OCI-LY7 (cell line): ENCODE data around the gene JAK1.

Experiments
- EZH2phosphoT487 ChIP-seq: fragments of 200-600 bp; sonication (generic); IDR thresholded peaks from 2 replicates; pipeline ENCODE4 v1.6.1; 2018; ENCODE audit warnings: low read depth, borderline replicate concordance, mild to moderate bottlenecking, mixed run types, antibody characterized with exemption, low read length, moderate library complexity, mixed read lengths
- TF ChIP-seq, protein P1 (sequence below): fragments of 200-600 bp; sonication (generic); conservative IDR thresholded peaks from 2 replicates; pipeline ENCODE4 v1.5.1; 2014; ENCODE audit warnings: mild to moderate bottlenecking, antibody characterized with exemption, low read length, moderate library complexity, mixed read lengths

DNA sequence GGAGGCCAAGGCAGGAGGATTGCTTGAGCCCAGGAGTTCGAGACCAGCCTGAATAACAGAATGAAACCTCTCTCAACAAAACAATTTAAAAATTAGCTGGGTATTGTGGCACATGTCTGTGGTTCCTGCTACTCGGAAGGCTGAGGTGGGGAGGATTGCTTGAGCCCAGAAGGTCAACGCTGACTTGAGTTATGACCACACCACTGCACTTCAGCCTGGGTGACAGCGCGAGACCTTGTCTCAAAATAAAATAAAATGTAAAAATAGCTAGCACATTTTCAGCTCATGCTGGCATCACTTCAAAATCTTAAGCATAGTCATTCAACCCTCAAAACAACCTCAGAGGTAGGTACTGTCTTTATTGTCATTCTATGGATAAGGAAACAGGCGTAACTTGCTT is 6.4 kb downstream of the JAK1 start:
- TF ChIP-seq, protein P1, sequence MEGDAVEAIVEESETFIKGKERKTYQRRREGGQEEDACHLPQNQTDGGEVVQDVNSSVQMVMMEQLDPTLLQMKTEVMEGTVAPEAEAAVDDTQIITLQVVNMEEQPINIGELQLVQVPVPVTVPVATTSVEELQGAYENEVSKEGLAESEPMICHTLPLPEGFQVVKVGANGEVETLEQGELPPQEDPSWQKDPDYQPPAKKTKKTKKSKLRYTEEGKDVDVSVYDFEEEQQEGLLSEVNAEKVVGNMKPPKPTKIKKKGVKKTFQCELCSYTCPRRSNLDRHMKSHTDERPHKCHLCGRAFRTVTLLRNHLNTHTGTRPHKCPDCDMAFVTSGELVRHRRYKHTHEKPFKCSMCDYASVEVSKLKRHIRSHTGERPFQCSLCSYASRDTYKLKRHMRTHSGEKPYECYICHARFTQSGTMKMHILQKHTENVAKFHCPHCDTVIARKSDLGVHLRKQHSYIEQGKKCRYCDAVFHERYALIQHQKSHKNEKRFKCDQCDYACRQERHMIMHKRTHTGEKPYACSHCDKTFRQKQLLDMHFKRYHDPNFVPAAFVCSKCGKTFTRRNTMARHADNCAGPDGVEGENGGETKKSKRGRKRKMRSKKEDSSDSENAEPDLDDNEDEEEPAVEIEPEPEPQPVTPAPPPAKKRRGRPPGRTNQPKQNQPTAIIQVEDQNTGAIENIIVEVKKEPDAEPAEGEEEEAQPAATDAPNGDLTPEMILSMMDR: no peak
- no peak for TF ChIP-seq EZH2phosphoT487
